HepG2 (cell line): ENCODE results near the gene CRYZL1. TPM values are rescaled to one million over a fixed set of nuclear protein-coding genes. Genes with fewer than 3 reads are reported as not detected.

Experiments used
- ATF7-NPFF ChIP-seq: sonication (generic); formaldehyde crosslinking; IDR thresholded peaks from 2 replicates; pipeline ENCODE4 v1.8.1; 2023; ENCODE audit warnings: mild to moderate bottlenecking, low read depth, missing genetic modification reagents, moderate library complexity
- HDAC6 ChIP-seq: fragments of 200-600 bp; sonication (generic); IDR thresholded peaks from 2 replicates; pipeline ENCODE4 v1.7.0; 2017; ENCODE audit warnings: mild to moderate bottlenecking, antibody characterized with exemption, low read length, low read depth
- HMGA1 ChIP-seq: sonication (generic); formaldehyde crosslinking; conservative IDR thresholded peaks from 2 replicates; pipeline ENCODE4 v1.4.0; 2020; ENCODE audit warnings: missing genetic modification reagents
- HNF4G ChIP-seq, 2 experiments: sonication (generic) in 1 of 2; formaldehyde crosslinking in 1 of 2; IDR thresholded peaks; 2 replicates each; pipeline versions ENCODE4 v1.4.0 to v1.6.1; 2011 to 2020; ENCODE audit warnings: borderline replicate concordance in 2 of 2, low read depth in 2 of 2, mild to moderate bottlenecking in 2 of 2, low read length in 1 of 2, missing genetic modification reagents in 1 of 2, moderate library complexity in 1 of 2
- KLF11 ChIP-seq: IDR thresholded peaks from 2 replicates; pipeline ENCODE4 v1.6.1; 2016; ENCODE audit warnings: missing compliant biosample characterization
- MAF1 ChIP-seq: sonication (generic); formaldehyde crosslinking; IDR thresholded peaks from 2 replicates; pipeline ENCODE4 v1.5.0; 2020; ENCODE audit warnings: missing genetic modification reagents, borderline replicate concordance
- MXD4 ChIP-seq: IDR thresholded peaks from 2 replicates; pipeline ENCODE4 v1.6.1; 2016; ENCODE audit warnings: mild to moderate bottlenecking, missing biosample characterization, missing genetic modification reagents
- TBX2 ChIP-seq: sonication (generic); formaldehyde crosslinking; IDR thresholded peaks from 2 replicates; pipeline ENCODE4 v1.5.0; 2020; ENCODE audit warnings: missing genetic modification reagents, mild to moderate bottlenecking, borderline replicate concordance
- ZNF354B ChIP-seq: sonication (generic); formaldehyde crosslinking; IDR thresholded peaks from 2 replicates; pipeline ENCODE4 v1.8.0; 2022; ENCODE audit warnings: mild to moderate bottlenecking, missing genetic modification reagents
- ZNF446 ChIP-seq: sonication (generic); formaldehyde crosslinking; IDR thresholded peaks from 2 replicates; pipeline ENCODE4 v1.5.0; 2020; ENCODE audit warnings: mild to moderate bottlenecking, missing genetic modification reagents
- ZNF776 ChIP-seq: sonication (generic); formaldehyde crosslinking; IDR thresholded peaks from 2 replicates; pipeline ENCODE4 v1.4.0; 2020; ENCODE audit warnings: mild to moderate bottlenecking, missing genetic modification reagents
- polyA plus RNA-seq, 8 experiments: library from polyadenylated mRNA; depleted of rRNA in 3 of 8; stranded (reverse) in 7 of 8; unstranded in 1 of 8; fragments of >200 nt; fragmentation: Illumina TruSeq in 4 of 8; extraction: Trizol in 4 of 8; gene quantifications; 2 replicates each; pipeline versions ENCODE4 v1.2.1 to v1.2.3, GENCODE V29; 2011 to 2016; ENCODE audit warnings: low read depth in 4 of 8, missing spikeins in 1 of 8, mixed read lengths in 1 of 8; ENCODE audit not compliant: insufficient read depth in 1 of 8
- total RNA-seq, 5 experiments: library from RNA; depleted of rRNA; stranded (reverse); fragments of >200 nt; fragmentation: Illumina TruSeq; extraction: Trizol; gene quantifications; 2 replicates each; pipeline ENCODE4 v1.2.3, GENCODE V29; 2016; ENCODE audit warnings: low read depth in 1 of 5
- TF ChIP-seq, protein P1 (sequence below): sonication (generic); formaldehyde crosslinking; IDR thresholded peaks from 2 replicates; pipeline ENCODE4 v1.9.0; 2021; ENCODE audit warnings: missing genetic modification reagents, borderline replicate concordance
- TF ChIP-seq, protein P2 (sequence below), 2 experiments: sonication (generic) in 1 of 2; formaldehyde crosslinking in 1 of 2; IDR thresholded peaks; 2 replicates each; pipeline versions ENCODE4 v1.5.1 to v1.6.1; 2011 to 2020; ENCODE audit warnings: borderline replicate concordance in 1 of 2, low read depth in 1 of 2, low read length in 1 of 2, mild to moderate bottlenecking in 1 of 2, missing genetic modification reagents in 1 of 2, moderate library complexity in 1 of 2

The CRYZL1 gene
- total and polyA plus RNA-seq, 2 of the 13 experiments (the other 11 are each of a cell fraction or from before 2014, with no cell fraction given): 20.3 to 27.7 TPM

DNA sequence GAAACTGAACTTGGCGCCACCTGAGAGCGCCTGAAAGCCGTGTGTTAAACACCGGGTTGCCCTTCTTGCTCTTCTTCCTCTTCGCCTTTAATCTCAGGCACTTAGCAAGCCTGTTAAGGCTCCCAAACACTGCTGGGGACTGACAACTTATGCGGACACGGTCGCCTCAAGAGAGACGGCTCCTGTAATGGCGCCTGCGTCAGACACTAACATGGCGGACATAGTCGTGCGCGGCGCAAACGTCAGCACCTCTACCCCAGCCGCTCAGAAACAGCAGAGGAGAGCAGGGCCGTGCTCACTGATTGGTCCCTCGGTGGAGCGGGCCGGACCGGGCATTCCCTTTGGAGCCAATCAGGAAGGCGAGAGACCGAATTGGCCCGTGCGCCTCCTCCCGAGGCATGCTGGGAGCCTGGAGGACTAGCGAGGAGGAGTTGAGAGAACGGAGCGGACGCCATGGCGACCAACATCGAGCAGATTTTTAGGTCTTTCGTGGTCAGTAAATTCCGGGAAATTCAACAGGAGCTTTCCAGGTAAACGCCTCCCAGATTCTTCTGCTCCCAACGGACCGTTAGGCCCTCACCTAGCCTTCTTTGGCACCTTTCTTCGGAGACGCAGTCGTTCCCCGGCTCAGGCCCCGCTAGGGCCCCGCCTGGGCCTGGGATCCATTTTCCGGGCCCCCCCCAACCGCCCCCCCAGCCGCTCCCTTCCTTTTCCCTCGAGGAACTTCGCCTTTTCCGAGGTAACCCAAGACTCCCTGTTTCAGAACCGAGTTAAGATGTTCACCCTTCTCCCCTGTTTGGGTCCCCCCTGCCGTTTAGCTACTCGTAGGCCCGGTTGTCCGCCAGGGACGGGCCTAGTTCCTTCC, 98.7 kb downstream of the CRYZL1 start, which contains the start of gene SON (continued):
- no peak for TF ChIP-seq ATF7-NPFF (CRISPR knock-in tag)
- no peak for TF ChIP-seq ZNF446 (CRISPR knock-in tag)
- no peak for TF ChIP-seq HDAC6
- TF ChIP-seq, protein P1, sequence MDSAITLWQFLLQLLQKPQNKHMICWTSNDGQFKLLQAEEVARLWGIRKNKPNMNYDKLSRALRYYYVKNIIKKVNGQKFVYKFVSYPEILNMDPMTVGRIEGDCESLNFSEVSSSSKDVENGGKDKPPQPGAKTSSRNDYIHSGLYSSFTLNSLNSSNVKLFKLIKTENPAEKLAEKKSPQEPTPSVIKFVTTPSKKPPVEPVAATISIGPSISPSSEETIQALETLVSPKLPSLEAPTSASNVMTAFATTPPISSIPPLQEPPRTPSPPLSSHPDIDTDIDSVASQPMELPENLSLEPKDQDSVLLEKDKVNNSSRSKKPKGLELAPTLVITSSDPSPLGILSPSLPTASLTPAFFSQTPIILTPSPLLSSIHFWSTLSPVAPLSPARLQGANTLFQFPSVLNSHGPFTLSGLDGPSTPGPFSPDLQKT: no peak
- TF ChIP-seq KLF11: peak; percentile 69; the same call in 1 of the 2 replicates
- no peak for TF ChIP-seq HNF4G (IDR thresholded peaks at IDR 0.05; ENCODE audit: borderline replicate concordance, low read depth, low read length)
- TF ChIP-seq HNF4G (CRISPR knock-in tag; IDR thresholded peaks at IDR 0.05; ENCODE audit: borderline replicate concordance, low read depth): no peak
- TF ChIP-seq HMGA1 (CRISPR knock-in tag): no peak
- TF ChIP-seq ZNF776: no peak
- no peak; the same call in 1 of the 2 replicates for TF ChIP-seq MAF1 (CRISPR knock-in tag)
- TF ChIP-seq TBX2: peak; percentile 55
- TF ChIP-seq, protein P2, sequence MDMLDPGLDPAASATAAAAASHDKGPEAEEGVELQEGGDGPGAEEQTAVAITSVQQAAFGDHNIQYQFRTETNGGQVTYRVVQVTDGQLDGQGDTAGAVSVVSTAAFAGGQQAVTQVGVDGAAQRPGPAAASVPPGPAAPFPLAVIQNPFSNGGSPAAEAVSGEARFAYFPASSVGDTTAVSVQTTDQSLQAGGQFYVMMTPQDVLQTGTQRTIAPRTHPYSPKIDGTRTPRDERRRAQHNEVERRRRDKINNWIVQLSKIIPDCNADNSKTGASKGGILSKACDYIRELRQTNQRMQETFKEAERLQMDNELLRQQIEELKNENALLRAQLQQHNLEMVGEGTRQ (IDR thresholded peaks at IDR 0.05; ENCODE audit: low read depth, low read length): no peak
- TF ChIP-seq, protein P2 (CRISPR knock-in tag; IDR thresholded peaks at IDR 0.05; ENCODE audit: borderline replicate concordance): no peak
- peak; percentile 64; the same call in 1 of the 2 replicates for TF ChIP-seq ZNF354B (CRISPR knock-in tag)
- no peak for TF ChIP-seq MXD4 (CRISPR knock-in tag)
- TF ChIP-seq, all 625 proteins: peak for 200
